Gastrocnemius medialis (tissue), 4 donors: ENCODE data around the gene DCPS. TPM values are rescaled to one million over a fixed set of nuclear protein-coding genes. Genes with fewer than 3 reads are reported as not detected.

ENCODE experiments used
- ATAC-seq, 2 donors: fragments of 150-250 bp; one replicate each; pipeline ENCODE4 v1.9.1; 2016
- DNase-seq, 2 donors: peaks; one replicate each; pipeline ENCODE4 v3.0.0-alpha.2; 2019
- H3K27ac ChIP-seq, 4 donors: fragments of 200-600 bp; sonication (generic); 1 replicate in 1 of 4; 2 replicates in 3 of 4; pipeline ENCODE4 v1.5.1; 2016 to 2018; ENCODE audit warnings: mild to moderate bottlenecking in 2 of 4, moderate library complexity in 1 of 4
- H3K27me3 ChIP-seq, 3 donors: fragments of 200-600 bp; sonication (generic) in 2 of 3; 1 replicate in 1 of 3; 2 replicates in 2 of 3; pipeline versions ENCODE4 v1.5.1 to v1.6.0; 2016 to 2019; ENCODE audit warnings: mild to moderate bottlenecking in 1 of 3, moderate library complexity in 1 of 3
- H3K36me3 ChIP-seq, 2 donors: fragments of 200-600 bp; sonication (generic) in 1 of 2; one replicate each; pipeline ENCODE4 v1.5.1; 2017 to 2018
- H3K4me1 ChIP-seq, 2 donors: fragments of 200-600 bp; sonication (generic) in 1 of 2; one replicate each; pipeline ENCODE4 v1.5.1; 2016 to 2017; ENCODE audit warnings: mild to moderate bottlenecking in 2 of 2
- H3K4me3 ChIP-seq, 4 donors: fragments of 200-600 bp; sonication (generic) in 3 of 4; 1 replicate in 1 of 4; 2 replicates in 3 of 4; pipeline ENCODE4 v1.5.1; 2016 to 2019; ENCODE audit warnings: mild to moderate bottlenecking in 2 of 4
- H3K9me3 ChIP-seq, 3 donors: fragments of 200-600 bp; sonication (generic) in 2 of 3; 1 replicate in 1 of 3; 2 replicates in 2 of 3; pipeline ENCODE4 v1.5.1; 2016 to 2019
- CTCF ChIP-seq, 5 experiments: fragments of 450-650 bp in 3 of 5; fragments of 200-600 bp in 2 of 5; sonication (generic) in 2 of 5; IDR thresholded peaks in 4 of 5; conservative IDR thresholded peaks in 1 of 5; 1 replicate in 4 of 5; 2 replicates in 1 of 5; pipeline ENCODE4 v1.5.1; 2016 to 2019; ENCODE audit warnings: antibody characterized with exemption in 5 of 5, mild to moderate bottlenecking in 3 of 5, moderate library complexity in 3 of 5
- POLR2A ChIP-seq, 2 donors: fragments of 450-650 bp; IDR thresholded peaks; one replicate each; pipeline ENCODE4 v1.6.1; 2017; ENCODE audit warnings: antibody characterized with exemption in 2 of 2, mild to moderate bottlenecking in 2 of 2, moderate library complexity in 2 of 2
- in situ Hi-C, 4 donors: fragments of 200-750 bp; cut with MboI; loops; one replicate each; pipeline versions ENCODE4 v1.15.0 to v1.8.0; 2017; ENCODE audit warnings: low sequenced_read_pairs in 4 of 4
- intact Hi-C: fragments of 100-400 bp; cut with DNase I; formaldehyde crosslinking; loops from one replicate; pipeline ENCODE4 v1.15.1; 2023; ENCODE audit warnings: low total_unique reads
- total RNA-seq, 4 donors: library from RNA; depleted of rRNA; stranded (reverse); fragments of >200 nt; gene quantifications; one replicate each; pipeline versions ENCODE4 v1.1.0 to v1.2.3, GENCODE V29; 2016

The DCPS gene
- total RNA-seq, 4 donors from 2014 or later = 9.8 to 23.1 (median 11.5) TPM

DNA sequence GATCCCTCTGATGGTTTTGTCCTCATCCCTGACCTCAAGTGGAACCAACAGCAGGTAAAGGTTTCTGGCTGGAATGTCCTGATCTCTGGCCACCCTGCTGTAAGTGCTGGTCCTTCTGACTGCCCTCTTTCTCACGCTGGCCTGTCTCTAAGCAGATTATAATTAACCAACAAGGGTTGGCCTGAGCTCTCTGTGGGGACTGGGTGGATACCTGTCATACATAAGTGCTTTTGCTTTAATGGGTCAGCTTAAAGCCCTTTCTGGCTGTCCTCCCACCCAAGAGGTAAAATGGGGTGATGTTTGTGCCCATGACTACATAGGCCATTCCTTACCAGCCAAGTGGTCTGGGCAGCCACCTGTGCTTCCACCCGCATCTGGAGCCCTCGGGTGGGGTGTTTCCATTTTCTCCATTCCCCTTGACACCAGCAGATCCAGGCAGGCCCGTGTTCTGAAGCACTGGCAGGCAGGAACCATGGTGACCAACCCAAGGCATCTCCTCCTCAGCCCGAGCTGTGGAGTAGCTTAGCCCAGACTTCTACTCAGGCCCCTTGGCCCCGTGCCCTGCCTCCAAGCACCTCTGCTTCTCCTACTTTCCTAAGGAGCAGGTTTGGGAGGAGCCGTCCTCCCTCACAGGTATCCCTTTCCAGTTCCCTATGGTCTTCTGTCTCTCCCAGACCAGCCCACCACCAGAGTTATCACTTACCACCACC, 34.6 kb downstream of the DCPS start:
- TF ChIP-seq CTCF (IDR thresholded peaks at IDR 0.05 in 4 of 5, conservative IDR thresholded peaks at IDR 0.05 in 1 of 5) (no peak), POLR2A (IDR thresholded peaks at IDR 0.05) (no peak)
- Histone ChIP-seq H3K36me3 (peaks cover 0 to 18% of the 10 kb centered on the region in 2 donors), H3K4me3 (no peak overlapping the region), H3K4me1 (peaks cover 31 to 39% of the 10 kb centered on the region in 2 donors), H3K9me3 (no peaks in the 10 kb centered on the region), H3K27ac (no peak overlapping the region), H3K27me3 (no peaks in the 10 kb centered on the region)
- ATAC-seq = no peak
- in situ Hi-C loops = no loop called here
- no peak for DNase-seq
- intact Hi-C loops = no loop called here

- DNase-seq (no peak), ATAC-seq (no peak)
- H3K4me1 ChIP-seq = peaks cover 31 to 39% of the 10 kb centered on the region in 2 donors
- no peak overlapping the region for H3K4me3 ChIP-seq
- intact Hi-C loops (no loop called here), in situ Hi-C loops (no loop called here)
- no peaks in the 10 kb centered on the region for H3K27me3 ChIP-seq
- TF ChIP-seq CTCF (IDR thresholded peaks at IDR 0.05 in 4 of 5, conservative IDR thresholded peaks at IDR 0.05 in 1 of 5) = no peak
- TF ChIP-seq POLR2A (IDR thresholded peaks at IDR 0.05) = no peak
- peaks cover 0 to 24% of the 10 kb centered on the region in 2 donors for H3K36me3 ChIP-seq
- H3K9me3 ChIP-seq = no peaks in the 10 kb centered on the region
- peak overlapping the region in 2 of 4 donors; percentile 27 to 41 for H3K27ac ChIP-seq
These were observed 35.4 kb downstream of the DCPS start for GRCh38 chr11:126339073-126339862.

DNA sequence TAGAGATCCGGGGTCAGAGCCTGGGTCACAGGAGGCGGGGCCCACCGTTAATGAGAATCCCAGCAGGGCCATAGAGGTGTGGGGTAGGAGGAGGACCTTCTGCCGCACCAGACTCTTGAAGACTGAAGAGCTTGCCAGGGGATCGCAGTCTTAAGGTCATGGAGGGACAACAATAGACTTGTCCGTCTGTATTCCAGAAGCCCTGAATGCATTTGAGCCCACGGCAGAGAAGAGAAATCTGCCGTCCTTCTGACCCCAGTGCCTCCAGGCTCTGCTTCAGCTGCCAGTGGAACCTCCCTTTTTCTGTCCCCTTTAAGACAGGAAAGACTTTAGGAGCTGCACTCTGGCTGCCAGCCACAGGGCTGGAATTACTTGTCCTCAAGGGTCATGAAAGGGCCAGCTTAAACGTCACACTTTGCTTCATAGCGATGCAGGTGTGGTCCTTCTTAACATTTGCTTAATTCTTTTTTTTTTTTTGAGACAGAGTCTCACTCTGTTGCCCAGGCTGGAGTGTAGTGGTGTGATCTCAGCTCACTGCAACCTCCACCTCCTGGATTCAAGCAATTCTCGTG, 36.1 kb downstream of the DCPS start:
- intact Hi-C loops = no loop called here
- H3K4me1 ChIP-seq = peaks cover 31 to 33% of the 10 kb centered on the region in 2 donors

More for the DNA sequence above, 36.1 kb downstream of the DCPS start:
- Histone ChIP-seq H3K4me3 (no peak overlapping the region), H3K27ac (peak overlapping the region; percentile 11 to 41 (median 26)), H3K36me3 (peaks cover 0 to 24% of the 10 kb centered on the region in 2 donors), H3K9me3 (no peaks in the 10 kb centered on the region), H3K27me3 (no peaks in the 10 kb centered on the region)
- in situ Hi-C loops = no loop called here
- TF ChIP-seq POLR2A (IDR thresholded peaks at IDR 0.05) (no peak), CTCF (IDR thresholded peaks at IDR 0.05 in 4 of 5, conservative IDR thresholded peaks at IDR 0.05 in 1 of 5) (no peak)
- DNase-seq (peak; percentile 54 to 82), ATAC-seq (peak; percentile 69 to 87)
